NCI-H345 treated with DMSO at 0.1 percent for 48 hours (cell line): ENCODE results near the gene PPEF2.

Source experiments
- DNase-seq: peaks from one replicate; lab custom pipeline; 2025; ENCODE audit not compliant: unreplicated experiment; lab: John Stamatoyannopoulos, UW

Gene PPEF2

GRCh38 chr4:75898536-75898935 is 3.7 kb downstream of the PPEF2 start:
- DNase-seq, result no peak

GRCh38 chr4:75895744-75896314 is 6.4 kb downstream of the PPEF2 start:
- DNase-seq, result no peak

GRCh38 chr4:75892508-75892907 is 9.7 kb downstream of the PPEF2 start:
- DNase-seq, result no peak

- no peak for DNase-seq
These were observed 10.6 kb downstream of the PPEF2 start for GRCh38 chr4:75891611-75892010.

DNA sequence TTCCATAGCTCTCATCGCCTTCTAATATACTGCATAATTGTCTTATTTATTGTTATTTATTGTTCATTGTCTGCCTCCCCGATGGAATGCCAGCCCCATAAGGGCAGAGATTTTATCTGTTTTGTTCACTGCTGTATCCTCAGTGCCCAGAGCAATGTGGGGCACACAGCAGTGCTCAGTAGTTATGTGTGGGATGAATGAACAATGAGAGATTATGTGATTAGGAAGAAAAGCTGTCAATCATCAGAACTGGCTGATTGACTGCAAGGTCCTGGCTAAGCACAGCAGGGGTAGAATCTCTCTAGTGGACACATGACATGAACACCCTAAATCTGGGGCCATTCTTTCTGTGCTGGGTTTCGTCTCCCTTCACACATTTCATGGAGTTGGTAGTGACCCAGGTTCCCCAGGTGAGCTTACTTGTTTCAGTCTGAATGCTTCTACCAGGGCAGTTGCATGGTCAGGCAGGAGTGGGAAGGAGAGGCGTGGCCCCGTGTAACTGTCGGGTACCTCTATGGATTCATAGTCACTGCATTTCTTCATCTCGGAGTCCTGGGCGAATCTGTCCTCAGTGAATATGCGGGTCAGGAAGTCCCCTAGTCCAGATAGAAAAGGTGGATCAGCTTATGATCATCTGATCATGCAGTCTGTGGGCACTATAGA is 12.6 kb downstream of the PPEF2 start:
- DNase-seq, result no peak

DNA sequence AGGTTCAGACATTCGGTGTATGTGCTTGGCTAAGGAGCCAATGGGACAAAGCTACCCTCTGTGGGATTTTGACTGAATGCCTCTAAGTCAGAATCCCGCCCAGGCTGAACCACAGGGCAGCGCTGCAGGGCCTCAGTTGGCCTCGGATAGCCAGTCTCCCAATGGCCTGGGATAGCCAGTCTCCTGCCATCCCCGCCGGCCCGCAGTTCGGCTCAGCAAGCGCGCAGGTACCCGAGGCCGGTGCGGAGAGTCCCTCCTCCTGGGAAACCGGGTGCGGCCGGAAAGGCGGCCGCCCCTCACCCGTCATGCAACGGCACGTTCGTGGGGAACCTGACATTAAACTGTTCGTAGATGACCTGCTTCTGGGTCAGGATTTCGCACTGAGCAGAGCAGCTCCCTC is 16.1 kb downstream of the PPEF2 start:
- no peak for DNase-seq

GRCh38 chr4:75881476-75881875 is 20.8 kb downstream of the PPEF2 start:
- DNase-seq, result no peak

DNA sequence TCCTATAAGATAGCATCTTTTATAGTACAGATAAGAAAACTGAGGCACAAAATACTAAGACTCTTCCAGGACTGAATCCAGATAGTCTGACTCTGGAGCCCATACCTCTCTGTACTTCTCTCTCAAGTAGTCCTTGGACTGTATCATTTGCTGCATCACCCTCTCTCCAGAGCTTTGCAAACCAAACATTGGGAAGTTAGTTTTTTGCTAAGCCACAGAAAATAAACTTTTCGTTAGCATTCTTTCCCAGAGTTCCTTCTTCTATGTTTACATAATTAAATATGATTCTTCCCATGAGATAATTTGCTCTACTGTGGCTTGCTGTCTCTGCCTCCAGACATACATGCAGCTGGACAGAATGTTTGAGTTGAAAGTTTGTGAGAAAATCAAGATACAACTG is 22.0 kb downstream of the PPEF2 start:
- DNase-seq, result no peak

DNA sequence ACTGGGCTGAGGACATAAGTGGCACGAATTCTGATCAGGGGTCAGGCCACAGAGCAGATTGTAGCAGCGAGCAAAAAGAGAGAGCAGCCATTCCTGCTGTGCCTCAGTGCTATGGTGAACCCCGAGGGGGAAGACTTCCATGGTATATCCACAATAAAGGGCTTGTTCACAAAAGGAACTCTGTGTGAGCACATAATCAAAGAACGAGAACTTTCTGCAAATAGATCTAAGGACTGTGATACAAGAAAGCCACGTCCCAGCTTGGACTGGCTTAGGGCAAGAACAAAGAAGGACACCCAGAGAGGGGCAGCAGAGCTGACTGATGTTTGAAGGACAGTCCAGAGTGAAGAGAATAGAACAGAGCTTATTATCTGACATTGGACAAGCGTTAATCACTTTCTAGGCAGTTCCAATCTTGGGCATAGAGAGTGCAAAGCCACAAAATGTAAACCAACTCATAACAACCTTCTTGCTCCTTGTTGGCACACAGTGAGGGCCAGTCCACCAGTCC is 24.0 kb downstream of the PPEF2 start:
- no peak for DNase-seq

GRCh38 chr4:75876218-75876617 is 26.0 kb downstream of the PPEF2 start:
- DNase-seq, result no peak

GRCh38 chr4:75869100-75869499 is 33.2 kb downstream of the PPEF2 start:
- no peak for DNase-seq

- no peak for DNase-seq
These were observed 35.1 kb downstream of the PPEF2 start for GRCh38 chr4:75867130-75867529.

GRCh38 chr4:75860606-75861005 is 41.6 kb downstream of the PPEF2 start:
- DNase-seq, result no peak

- no peak for DNase-seq
These were observed 43.5 kb downstream of the PPEF2 start for GRCh38 chr4:75858721-75859120.

DNA sequence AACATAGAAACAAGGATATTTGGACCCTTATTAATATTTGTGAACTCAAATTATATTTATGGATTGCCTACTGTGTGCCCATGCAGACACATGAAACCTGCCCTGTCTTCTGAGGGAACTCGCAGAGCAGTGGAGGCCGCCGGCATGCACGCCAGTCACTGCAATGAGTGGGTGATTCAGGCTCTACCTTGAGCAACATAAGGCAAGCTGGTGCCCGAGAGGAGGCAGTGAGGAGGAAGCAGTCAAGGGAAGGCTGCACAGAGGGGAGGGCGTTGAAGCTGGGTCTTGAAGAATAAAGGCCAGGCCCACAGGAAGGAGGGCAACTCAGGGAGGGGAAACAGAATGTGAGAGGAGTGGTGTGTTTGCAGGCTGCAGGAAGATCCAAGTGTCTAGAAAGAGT is 52.8 kb downstream of the PPEF2 start:
- DNase-seq, result no peak

DNA sequence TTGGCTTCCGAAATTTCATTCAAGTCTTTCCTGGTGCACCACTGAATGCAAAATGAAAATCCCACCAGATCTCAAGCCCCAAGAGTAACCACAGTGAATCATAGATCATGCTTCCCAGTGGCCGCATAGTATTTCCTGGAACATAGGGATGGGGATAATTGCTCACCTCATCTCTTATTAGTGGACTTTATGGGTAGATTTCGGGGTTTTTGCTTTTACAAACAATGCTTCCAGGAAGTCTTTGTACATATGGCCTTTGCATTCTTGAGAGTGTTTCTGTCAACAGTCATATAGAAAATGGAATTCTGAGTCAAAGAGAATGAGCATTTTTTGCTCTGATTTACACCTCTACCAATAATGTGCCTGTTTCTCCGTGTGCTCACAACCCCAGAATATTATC is 53.4 kb downstream of the PPEF2 start:
- no peak for DNase-seq

GRCh38 chr4:75848171-75848760 is 54.0 kb downstream of the PPEF2 start:
- DNase-seq, result peak; percentile 34

- no peak for DNase-seq
These were observed 56.3 kb downstream of the PPEF2 start for GRCh38 chr4:75845992-75846391.

DNA sequence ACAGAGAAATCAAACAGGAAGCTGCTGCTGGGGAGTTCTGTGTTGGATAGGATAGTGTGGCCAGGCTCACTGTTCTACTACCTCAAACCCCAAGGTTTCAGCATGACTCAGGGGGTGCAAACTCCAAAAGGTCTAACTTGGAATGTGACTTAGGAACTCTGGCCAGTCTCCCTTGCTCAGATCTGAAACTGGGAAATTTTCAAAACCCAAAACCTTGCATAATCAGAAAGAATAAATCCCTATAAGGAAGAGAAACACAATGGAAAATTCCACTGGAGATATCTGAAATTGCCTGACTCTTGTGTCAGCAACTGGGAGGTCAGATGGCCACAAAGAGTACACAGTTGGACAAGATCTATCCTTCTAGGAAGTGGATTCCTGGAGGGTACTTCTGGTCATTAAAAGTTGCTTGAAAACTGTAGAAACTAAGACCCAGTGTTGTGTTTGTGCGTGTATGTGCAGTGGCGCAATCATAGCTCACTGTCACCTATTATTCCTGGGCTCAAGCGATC is 58.0 kb downstream of the PPEF2 start:
- no peak for DNase-seq

GRCh38 chr4:75843596-75843995 is 58.7 kb downstream of the PPEF2 start:
- no peak for DNase-seq

DNA sequence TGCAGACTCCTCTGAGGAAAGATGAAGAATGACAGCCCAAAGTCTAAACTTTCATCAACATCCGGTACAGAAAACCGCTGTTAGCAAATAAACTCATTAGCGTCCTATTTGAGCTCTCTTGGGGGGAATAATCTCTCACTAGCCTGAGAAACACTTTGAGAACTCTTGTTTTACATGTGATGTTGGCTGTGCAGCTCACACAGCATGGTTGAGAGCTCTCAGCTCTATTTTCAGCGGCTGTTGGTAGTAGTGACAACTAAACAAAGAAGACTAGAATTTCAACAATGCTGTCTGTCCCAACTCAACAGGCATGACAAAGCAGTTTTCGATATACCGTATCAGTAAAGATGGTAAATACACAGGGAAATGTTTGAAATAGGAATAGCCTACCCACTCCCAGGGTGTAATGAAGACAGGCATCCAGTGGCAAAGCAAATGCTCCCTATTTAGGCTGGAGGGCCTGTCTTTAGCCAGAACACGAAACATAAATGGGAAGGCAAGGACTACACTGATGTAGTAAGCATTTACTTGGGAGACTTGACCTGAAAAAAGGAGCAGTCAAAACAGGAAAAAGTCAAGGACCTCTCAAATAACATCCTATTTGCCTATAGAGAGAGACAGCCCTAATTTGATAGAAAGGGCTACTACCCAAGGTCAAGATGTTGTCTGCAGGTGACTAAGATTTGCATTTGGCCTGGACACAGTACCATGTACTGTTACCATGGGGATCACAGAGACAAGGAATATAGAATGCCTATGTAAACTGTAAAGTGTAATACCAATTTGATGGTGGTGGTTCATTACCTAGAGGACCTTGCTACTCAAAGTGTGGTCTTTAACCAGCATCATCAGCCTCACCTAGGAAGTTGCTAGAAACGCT is 60.4 kb downstream of the PPEF2 start:
- no peak for DNase-seq
